Caco-2 (cell line): ENCODE data around the gene POGZ. TPM values are rescaled to one million over a fixed set of nuclear protein-coding genes. Genes with fewer than 3 reads are reported as not detected.

Experiments
- BruUV-seq: library from RNA; stranded (reverse); fragments of 400-500 nt; replicated peaks from 2 replicates; lab custom pipeline; 2021; lab: Mats Ljungman, UMichigan
- CTCF ChIA-PET: fragments of 300-600 bp; sonication (Branson Sonifier 250); formaldehyde crosslinking; loops from one replicate; lab custom pipeline; 2022; ENCODE audit warnings: antibody characterized with exemption; lab: Charles Lee
- POLR2A ChIA-PET: fragments of 300-600 bp; sonication (Branson Sonifier 250); formaldehyde crosslinking; loops from one replicate; lab custom pipeline; 2022; ENCODE audit warnings: antibody characterized with exemption; lab: Charles Lee
- DNase-seq, 2 experiments: peaks; one replicate each; pipeline versions ENCODE4 v3.0.0 to v3.0.0-alpha.2; 2020 to 2022
- H3K27me3 ChIP-seq: replicated peaks from 2 replicates; pipeline ENCODE4 v1.6.0; 2011; ENCODE audit warnings: low read length; ENCODE audit not compliant: control insufficient read depth, insufficient read depth
- H3K36me3 ChIP-seq: 2 replicates; pipeline ENCODE4 v1.5.1; 2011; ENCODE audit warnings: low read length; ENCODE audit not compliant: control insufficient read depth, insufficient read depth
- H3K4me1 ChIP-seq: fragments of 250-450 bp; sonication (Bioruptor Pico); 2 replicates; pipeline ENCODE4 v1.5.1; 2020; ENCODE audit warnings: mild to moderate bottlenecking
- H3K4me3 ChIP-seq: 2 replicates; pipeline ENCODE4 v1.5.1; 2011; ENCODE audit warnings: low read depth, mild to moderate bottlenecking, control low read depth, low read length
- H3K9me3 ChIP-seq: fragments of 250-450 bp; sonication (Bioruptor Pico); 2 replicates; pipeline ENCODE4 v1.5.1; 2020; ENCODE audit warnings: mild to moderate bottlenecking, moderate library complexity
- H3K27ac Mint-ChIP-seq: one replicate; pipeline ENCODE4 v1.8.0; 2022; ENCODE audit warnings: mixed read lengths; ENCODE audit not compliant: unreplicated experiment
- H3K27me3 Mint-ChIP-seq: one replicate; pipeline ENCODE4 v1.8.0; 2022; ENCODE audit warnings: mixed read lengths; ENCODE audit not compliant: insufficient read depth, unreplicated experiment
- H3K36me3 Mint-ChIP-seq: one replicate; pipeline ENCODE4 v1.8.0; 2022; ENCODE audit warnings: mild to moderate bottlenecking, mixed read lengths; ENCODE audit not compliant: insufficient read depth, unreplicated experiment
- H3K4me1 Mint-ChIP-seq: one replicate; pipeline ENCODE4 v1.8.0; 2022; ENCODE audit warnings: low read depth, mixed read lengths; ENCODE audit not compliant: unreplicated experiment
- H3K4me3 Mint-ChIP-seq: one replicate; pipeline ENCODE4 v1.8.0; 2022; ENCODE audit warnings: mild to moderate bottlenecking, moderate library complexity, mixed read lengths; ENCODE audit not compliant: unreplicated experiment
- H3K9me3 Mint-ChIP-seq: one replicate; pipeline ENCODE4 v1.8.0; 2022; ENCODE audit warnings: mixed read lengths; ENCODE audit not compliant: unreplicated experiment
- CTCF ChIP-seq, 2 experiments: fragments of 200-600 bp in 1 of 2; IDR thresholded peaks; 1 replicate in 1 of 2; 2 replicates in 1 of 2; pipeline versions ENCODE4 v1.5.1 to v1.8.0; 2011 to 2022; ENCODE audit warnings: antibody characterized with exemption in 1 of 2, control low read depth in 1 of 2, inconsistent platforms in 1 of 2, low read depth in 1 of 2, low read length in 1 of 2, mild to moderate bottlenecking in 1 of 2, moderate library complexity in 1 of 2; ENCODE audit not compliant: insufficient read depth in 1 of 2, severe bottlenecking in 1 of 2, unreplicated experiment in 1 of 2
- intact Hi-C: fragments of 100-400 bp; cut with micrococcal nuclease; formaldehyde crosslinking; loops from one replicate; pipeline ENCODE4 v1.10.0; 2022; ENCODE audit not compliant: unreplicated experiment
- total RNA-seq: library from RNA; stranded (reverse); gene quantifications from 2 replicates; pipeline ENCODE4 v1.2.3, GENCODE V29; 2022

The POGZ gene
- total RNA-seq, 1 experiment from 2014 or later = 80.0 TPM

GRCh38 chr1:151425103-151425502 lies 34.2 kb downstream of the POGZ start:
- CTCF ChIA-PET = interaction anchor here (0.6 kb wide), 1 partner anchor 119 kb away, joined by 4 read pairs; no protein-coding TSS in a partner anchor
- intact Hi-C loops = no loop called here
- H3K4me3 ChIP-seq = no peak overlapping the region
- no peaks in the 10 kb centered on the region for H3K27me3 ChIP-seq
- no TSS peak for BruUV-seq
- Mint-ChIP-seq H3K27ac (no peak overlapping the region), H3K36me3 (peaks cover 74% of the 10 kb centered on the region), H3K4me3 (no peak overlapping the region), H3K9me3 (no peaks in the 10 kb centered on the region), H3K4me1 (no peaks in the 10 kb centered on the region), H3K27me3 (no peaks in the 10 kb centered on the region)
- no peak for DNase-seq
- POLR2A ChIA-PET = interaction anchor here (0.6 kb wide), 2 partner anchors 80 to 91 kb away, joined by 3 to 4 read pairs; no protein-coding TSS in a partner anchor
- no peaks in the 10 kb centered on the region for H3K9me3 ChIP-seq
- no peak for TF ChIP-seq CTCF (IDR thresholded peaks at IDR 0.05; ENCODE audit: insufficient read depth in 1 of 2, low read depth in 1 of 2, low read length in 1 of 2, severe bottlenecking in 1 of 2, unreplicated experiment in 1 of 2)
- peaks cover 9% of the 10 kb centered on the region for H3K36me3 ChIP-seq
- no peaks in the 10 kb centered on the region for H3K4me1 ChIP-seq

GRCh38 chr1:151419819-151420218 lies 39.5 kb downstream of the POGZ start:
- Mint-ChIP-seq H3K9me3 (no peaks in the 10 kb centered on the region), H3K27ac (no peak overlapping the region), H3K4me3 (no peak overlapping the region), H3K27me3 (no peaks in the 10 kb centered on the region), H3K36me3 (peaks cover 72% of the 10 kb centered on the region), H3K4me1 (no peaks in the 10 kb centered on the region)
- no peak for TF ChIP-seq CTCF (IDR thresholded peaks at IDR 0.05; ENCODE audit: insufficient read depth in 1 of 2, low read depth in 1 of 2, low read length in 1 of 2, severe bottlenecking in 1 of 2, unreplicated experiment in 1 of 2)
- DNase-seq = no peak
- Histone ChIP-seq H3K9me3 (no peaks in the 10 kb centered on the region), H3K4me1 (peaks cover 5% of the 10 kb centered on the region), H3K36me3 (peaks cover 4% of the 10 kb centered on the region), H3K4me3 (no peak overlapping the region), H3K27me3 (no peaks in the 10 kb centered on the region)
- POLR2A ChIA-PET = no interaction called here
- CTCF ChIA-PET = no interaction called here
- BruUV-seq = no TSS peak
- intact Hi-C loops = no loop called here

GRCh38 chr1:151418081-151418480 lies 41.2 kb downstream of the POGZ start:
- H3K9me3 ChIP-seq = no peaks in the 10 kb centered on the region
- no peak overlapping the region for H3K27ac Mint-ChIP-seq
- no peak overlapping the region for H3K4me3 Mint-ChIP-seq
- H3K27me3 ChIP-seq = no peaks in the 10 kb centered on the region
- H3K9me3 Mint-ChIP-seq = no peaks in the 10 kb centered on the region
- CTCF ChIA-PET = interaction anchor here (0.6 to 0.8 kb wide), 2 partner anchors 14 to 158 kb away, joined by 3 to 4 read pairs; no protein-coding TSS in a partner anchor
- no peaks in the 10 kb centered on the region; the same call in 1 of the 2 replicates for H3K36me3 ChIP-seq
- intact Hi-C loops = no loop called here
- no peak for DNase-seq
- TF ChIP-seq CTCF (IDR thresholded peaks at IDR 0.05; ENCODE audit: insufficient read depth in 1 of 2, low read depth in 1 of 2, low read length in 1 of 2, severe bottlenecking in 1 of 2, unreplicated experiment in 1 of 2) = no peak
- no peaks in the 10 kb centered on the region for H3K27me3 Mint-ChIP-seq
- no peaks in the 10 kb centered on the region for H3K4me1 Mint-ChIP-seq
- no peak overlapping the region for H3K4me3 ChIP-seq
- POLR2A ChIA-PET = interaction anchor here (0.6 kb wide), 1 partner anchor 1210 kb away, joined by 3 read pairs; no protein-coding TSS in a partner anchor
- no TSS peak for BruUV-seq
- H3K4me1 ChIP-seq = peaks cover 5% of the 10 kb centered on the region
- peaks cover 67% of the 10 kb centered on the region for H3K36me3 Mint-ChIP-seq
